Nephron progenitor cell (in vitro differentiated cells): ENCODE measurements around the gene ATG13.

Source experiments
- DNase-seq: peaks from one replicate; pipeline ENCODE4 v3.0.0; 2021
- H3K27ac Mint-ChIP-seq: 2 replicates; pipeline ENCODE4 v1.8.0; 2021; ENCODE audit warnings: mild to moderate bottlenecking, moderate library complexity, mixed read lengths
- H3K27me3 Mint-ChIP-seq: 2 replicates; pipeline ENCODE4 v1.8.0; 2021; ENCODE audit warnings: mild to moderate bottlenecking, low read depth, mixed read lengths; ENCODE audit not compliant: poor library complexity
- H3K36me3 Mint-ChIP-seq: 2 replicates; pipeline ENCODE4 v1.8.0; 2021; ENCODE audit warnings: low read depth, mixed read lengths
- H3K4me1 Mint-ChIP-seq: 2 replicates; pipeline ENCODE4 v1.8.0; 2021; ENCODE audit warnings: mixed read lengths
- H3K4me3 Mint-ChIP-seq: 2 replicates; pipeline ENCODE4 v1.8.0; 2021; ENCODE audit warnings: mild to moderate bottlenecking, moderate library complexity, mixed read lengths
- H3K9me3 Mint-ChIP-seq: 2 replicates; pipeline ENCODE4 v1.8.0; 2021; ENCODE audit warnings: mild to moderate bottlenecking, moderate library complexity, mixed read lengths
- TF ChIP-seq, protein P1 (sequence below): fragments of 200-600 bp; sonication (generic); IDR thresholded peaks from 2 replicates; pipeline ENCODE4 v1.5.0; 2021; ENCODE audit warnings: antibody characterized with exemption

The ATG13 gene

DNA sequence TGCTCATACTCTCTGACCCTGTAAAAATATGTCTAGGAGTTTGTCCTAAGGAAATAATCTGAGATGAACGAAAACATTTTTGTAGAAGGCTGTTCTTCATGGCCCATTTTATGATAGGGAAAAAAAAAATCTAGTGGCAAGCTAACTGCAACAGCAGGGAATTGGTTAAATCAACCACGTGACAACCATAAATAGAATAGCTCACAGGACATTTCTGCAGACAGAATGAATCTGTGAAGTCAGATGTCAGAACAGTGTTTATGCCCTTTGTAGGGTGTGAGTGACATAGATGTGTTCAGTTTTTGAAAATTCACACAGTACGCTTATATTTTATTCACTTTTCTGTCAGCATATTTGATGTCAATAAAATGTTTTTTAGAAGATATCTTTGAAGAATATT lies 67.0 kb downstream of the ATG13 start:
- Mint-ChIP-seq H3K27ac (peak overlapping the region; percentile 17), H3K9me3 (no peaks in the 10 kb centered on the region), H3K36me3 (peaks cover 31% of the 10 kb centered on the region), H3K27me3 (no peaks in the 10 kb centered on the region), H3K4me1 (no peaks in the 10 kb centered on the region), H3K4me3 (no peak overlapping the region)
- TF ChIP-seq, protein P1, sequence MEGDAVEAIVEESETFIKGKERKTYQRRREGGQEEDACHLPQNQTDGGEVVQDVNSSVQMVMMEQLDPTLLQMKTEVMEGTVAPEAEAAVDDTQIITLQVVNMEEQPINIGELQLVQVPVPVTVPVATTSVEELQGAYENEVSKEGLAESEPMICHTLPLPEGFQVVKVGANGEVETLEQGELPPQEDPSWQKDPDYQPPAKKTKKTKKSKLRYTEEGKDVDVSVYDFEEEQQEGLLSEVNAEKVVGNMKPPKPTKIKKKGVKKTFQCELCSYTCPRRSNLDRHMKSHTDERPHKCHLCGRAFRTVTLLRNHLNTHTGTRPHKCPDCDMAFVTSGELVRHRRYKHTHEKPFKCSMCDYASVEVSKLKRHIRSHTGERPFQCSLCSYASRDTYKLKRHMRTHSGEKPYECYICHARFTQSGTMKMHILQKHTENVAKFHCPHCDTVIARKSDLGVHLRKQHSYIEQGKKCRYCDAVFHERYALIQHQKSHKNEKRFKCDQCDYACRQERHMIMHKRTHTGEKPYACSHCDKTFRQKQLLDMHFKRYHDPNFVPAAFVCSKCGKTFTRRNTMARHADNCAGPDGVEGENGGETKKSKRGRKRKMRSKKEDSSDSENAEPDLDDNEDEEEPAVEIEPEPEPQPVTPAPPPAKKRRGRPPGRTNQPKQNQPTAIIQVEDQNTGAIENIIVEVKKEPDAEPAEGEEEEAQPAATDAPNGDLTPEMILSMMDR, result no peak
- no peak for DNase-seq

- H3K9me3 Mint-ChIP-seq, result no peaks in the 10 kb centered on the region
- peaks cover 30% of the 10 kb centered on the region for H3K36me3 Mint-ChIP-seq
- TF ChIP-seq, protein P1, result no peak
- DNase-seq, result no peak
- no peaks in the 10 kb centered on the region for H3K27me3 Mint-ChIP-seq
- peak overlapping the region; percentile 44 for H3K27ac Mint-ChIP-seq
- no peaks in the 10 kb centered on the region for H3K4me1 Mint-ChIP-seq
- no peak overlapping the region for H3K4me3 Mint-ChIP-seq
Measured at GRCh38 chr11:46686886-46687795, 69.8 kb downstream of the ATG13 start.

GRCh38 chr11:46690702-46691101 lies 73.3 kb downstream of the ATG13 start:
- Mint-ChIP-seq H3K36me3 (peaks cover 35% of the 10 kb centered on the region), H3K27me3 (no peaks in the 10 kb centered on the region), H3K4me1 (peaks cover 20% of the 10 kb centered on the region), H3K9me3 (no peaks in the 10 kb centered on the region), H3K4me3 (no peak overlapping the region), H3K27ac (no peak overlapping the region)
- TF ChIP-seq, protein P1, result no peak
- DNase-seq, result no peak

GRCh38 chr11:46692450-46692849 lies 75.1 kb downstream of the ATG13 start:
- no peak for DNase-seq
- peaks cover 28% of the 10 kb centered on the region for H3K4me1 Mint-ChIP-seq
- no peaks in the 10 kb centered on the region for H3K27me3 Mint-ChIP-seq
- TF ChIP-seq, protein P1, result no peak
- peak overlapping the region; percentile 36 for H3K27ac Mint-ChIP-seq
- peaks cover 22% of the 10 kb centered on the region for H3K36me3 Mint-ChIP-seq
- no peak overlapping the region for H3K4me3 Mint-ChIP-seq
- no peaks in the 10 kb centered on the region for H3K9me3 Mint-ChIP-seq

DNA sequence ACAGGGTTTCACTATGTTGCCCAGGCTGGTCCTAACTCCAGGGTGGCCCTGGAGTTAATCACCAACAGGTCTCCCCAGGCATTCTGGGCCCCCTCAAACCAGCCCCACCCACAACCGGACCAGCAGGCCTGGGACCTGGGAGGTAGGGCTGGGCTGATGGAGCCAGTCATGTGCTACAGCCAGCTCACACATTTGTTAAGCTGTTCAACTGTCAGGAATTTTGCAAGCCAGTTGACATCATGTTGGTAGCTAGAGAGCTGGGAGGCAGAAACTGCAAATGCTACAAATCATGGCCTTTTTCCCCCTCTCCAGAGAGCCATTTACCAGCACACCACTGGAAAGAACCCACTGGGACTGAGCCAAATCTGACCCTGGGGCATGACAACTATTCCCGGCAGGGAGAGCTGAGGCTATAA lies 76.3 kb downstream of the ATG13 start:
- no peaks in the 10 kb centered on the region for H3K9me3 Mint-ChIP-seq
- peaks cover 39% of the 10 kb centered on the region for H3K4me1 Mint-ChIP-seq
- H3K27ac Mint-ChIP-seq, result peak overlapping the region; percentile 95

More for the DNA sequence above, 76.3 kb downstream of the ATG13 start:
- H3K27me3 Mint-ChIP-seq, result no peaks in the 10 kb centered on the region
- TF ChIP-seq, protein P1, result no peak
- H3K36me3 Mint-ChIP-seq, result peaks cover 14% of the 10 kb centered on the region
- DNase-seq, result no peak
- no peak overlapping the region for H3K4me3 Mint-ChIP-seq
